Retinal pigment epithelial cell (primary cell): ENCODE data around the gene PTPRD.

Source experiments
- DNase-seq: peaks from one replicate; pipeline ENCODE4 v3.0.0-alpha.2; 2010; ENCODE audit warnings: low read depth
- H3K4me3 ChIP-seq: 2 replicates; pipeline ENCODE4 v1.5.1; 2011; ENCODE audit warnings: mild to moderate bottlenecking, low read length, control low read depth, moderate library complexity
- CTCF ChIP-seq: conservative IDR thresholded peaks from 2 replicates; pipeline ENCODE4 v1.5.1; 2011; ENCODE audit warnings: low read depth, low read length, control low read depth, inconsistent platforms

The PTPRD gene

GRCh38 chr9:10041726-10042229 lies 571.0 kb downstream of the PTPRD start:
- DNase-seq = no peak
- H3K4me3 ChIP-seq = no peak overlapping the region
- TF ChIP-seq CTCF = no peak

GRCh38 chr9:10036095-10036494 lies 576.7 kb downstream of the PTPRD start:
- H3K4me3 ChIP-seq = no peak overlapping the region
- DNase-seq = no peak
- no peak for TF ChIP-seq CTCF

DNA sequence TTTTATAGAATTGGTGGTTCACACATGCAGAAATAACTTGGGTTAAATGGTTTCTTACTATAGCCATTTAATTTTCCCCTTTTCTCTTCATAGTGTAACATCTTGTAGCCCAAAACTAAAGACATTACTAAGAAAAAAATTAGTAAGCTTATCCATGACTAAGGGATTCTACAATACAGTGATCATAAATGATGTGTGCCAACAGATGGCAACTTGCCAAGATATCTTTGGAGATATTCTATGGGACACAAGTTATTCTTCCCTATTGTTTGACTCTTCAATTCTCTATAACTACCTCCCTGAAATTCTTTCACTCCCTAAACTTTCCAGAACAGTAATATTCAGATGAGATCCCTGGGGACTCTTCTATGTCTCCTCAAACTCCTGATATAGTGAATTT lies 580.6 kb downstream of the PTPRD start:
- H3K4me3 ChIP-seq = no peak overlapping the region
- no peak for DNase-seq
- TF ChIP-seq CTCF = no peak

DNA sequence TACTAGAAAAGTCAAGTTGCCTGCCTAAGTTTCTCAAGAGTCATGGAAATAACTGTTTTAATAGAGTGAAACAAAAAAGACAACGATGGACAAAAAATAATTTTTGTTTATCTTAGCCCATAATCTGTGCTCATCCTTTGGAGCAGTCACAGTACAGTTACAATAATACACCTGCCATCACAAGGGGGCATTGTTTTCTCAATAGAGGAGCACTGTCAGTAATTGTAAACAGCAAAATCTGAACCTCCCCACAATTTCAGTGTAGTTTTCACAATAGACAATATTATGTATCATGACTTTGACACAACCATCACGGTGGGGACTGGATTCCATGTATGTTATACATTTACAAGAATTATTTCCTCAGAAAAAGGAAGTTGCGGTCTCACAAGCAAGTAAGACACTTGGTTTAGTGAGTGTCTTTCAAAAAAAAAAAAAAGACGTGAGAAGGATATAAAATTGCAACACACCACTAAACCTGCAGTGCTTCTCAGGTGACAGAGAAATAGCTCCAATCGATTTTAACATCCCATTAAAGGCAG lies 586.3 kb downstream of the PTPRD start:
- no peak for TF ChIP-seq CTCF
- H3K4me3 ChIP-seq = no peak overlapping the region
- no peak for DNase-seq

DNA sequence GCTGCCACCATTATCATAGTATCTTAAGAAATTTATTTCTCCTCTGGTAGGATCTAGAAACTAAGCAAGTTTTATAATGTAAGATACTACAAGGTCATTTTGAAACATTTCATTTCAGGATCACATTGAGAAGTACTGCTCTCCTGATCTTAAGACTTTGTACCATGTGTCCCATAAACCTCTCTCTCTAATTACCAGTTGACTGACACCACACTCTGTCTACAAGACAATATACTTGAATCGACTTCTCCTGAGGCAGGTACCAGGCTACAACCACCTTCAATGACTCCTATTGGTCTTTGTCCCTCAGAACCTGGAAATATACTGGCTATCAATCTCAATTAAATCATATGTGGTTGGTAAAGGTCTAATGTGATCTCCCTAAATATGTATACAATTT lies 597.0 kb downstream of the PTPRD start:
- TF ChIP-seq CTCF = no peak
- H3K4me3 ChIP-seq = no peak overlapping the region
- no peak for DNase-seq

DNA sequence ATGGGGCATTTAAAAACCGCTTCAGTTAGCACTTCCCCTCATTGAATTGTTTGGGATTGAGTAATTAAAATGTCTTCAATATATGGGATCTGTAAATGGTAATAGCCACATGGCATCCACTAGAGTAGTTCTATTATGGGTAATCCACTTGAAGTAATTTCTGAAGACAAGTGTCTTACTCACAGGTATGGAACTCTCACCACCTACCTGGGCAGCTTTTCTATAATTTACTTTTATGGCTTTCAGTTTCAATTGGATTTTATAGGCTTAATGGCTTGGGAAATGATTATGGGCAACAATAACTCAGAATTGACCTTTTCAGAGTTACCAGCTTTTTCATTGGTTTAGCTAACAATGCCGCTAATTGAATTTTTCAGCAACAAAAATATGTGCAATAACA lies 597.9 kb downstream of the PTPRD start:
- TF ChIP-seq CTCF = no peak
- no peak for DNase-seq
- no peak overlapping the region for H3K4me3 ChIP-seq

GRCh38 chr9:10009401-10009800 lies 603.4 kb downstream of the PTPRD start:
- TF ChIP-seq CTCF = no peak
- no peak for DNase-seq
- H3K4me3 ChIP-seq = no peak overlapping the region
